Thyroid gland (tissue), 4 donors: ENCODE results near the gene RGMB. TPM values are rescaled to one million over a fixed set of nuclear protein-coding genes. Genes with fewer than 3 reads are reported as not detected.

ENCODE experiments used
- DNase-seq, 2 donors: peaks; one replicate each; pipeline ENCODE4 v3.0.0-alpha.2; 2019
- H3K27ac ChIP-seq, 3 donors: fragments of 200-600 bp; sonication (generic); 1 replicate in 2 of 3; 2 replicates in 1 of 3; pipeline ENCODE4 v1.5.1; 2016 to 2019; ENCODE audit warnings: mild to moderate bottlenecking in 1 of 3, moderate library complexity in 1 of 3
- H3K27me3 ChIP-seq: fragments of 200-600 bp; sonication (generic); one replicate; pipeline ENCODE4 v1.5.1; 2019
- H3K36me3 ChIP-seq, 2 donors: fragments of 200-600 bp; sonication (generic); one replicate each; pipeline ENCODE4 v1.5.1; 2016 to 2019
- H3K4me1 ChIP-seq, 2 donors: fragments of 200-600 bp; sonication (generic); one replicate each; pipeline ENCODE4 v1.5.1; 2017 to 2019
- H3K4me3 ChIP-seq, 3 donors: fragments of 200-600 bp; sonication (generic); replicated peaks in 1 of 3; 1 replicate in 2 of 3; 2 replicates in 1 of 3; pipeline ENCODE4 v1.5.1; 2016; ENCODE audit warnings: mild to moderate bottlenecking in 1 of 3
- H3K9me3 ChIP-seq: fragments of 200-600 bp; sonication (generic); one replicate; pipeline ENCODE4 v1.5.1; 2017
- POLR2A ChIP-seq, 2 donors: fragments of 450-650 bp; IDR thresholded peaks; one replicate each; pipeline ENCODE4 v1.6.1; 2017; ENCODE audit warnings: antibody characterized with exemption in 2 of 2, mild to moderate bottlenecking in 2 of 2, moderate library complexity in 1 of 2
- WGBS, 2 donors: methylation state at CpG; one replicate each; pipeline ENCODE4 v1.1.5; 2017; 5-methylcytosine and 5-hydroxymethylcytosine counted together
- intact Hi-C: fragments of 100-400 bp; cut with DNase I; formaldehyde crosslinking; loops from one replicate; pipeline ENCODE4 v1.15.1; 2023
- total RNA-seq, 4 donors: library from RNA; depleted of rRNA; stranded (reverse); fragments of >200 nt; gene quantifications; one replicate each; pipeline ENCODE4 v1.2.3, GENCODE V29; 2016
- TF ChIP-seq, protein P1 (sequence below), 6 experiments: fragments of 200-600 bp in 3 of 6; fragments of 450-650 bp in 3 of 6; sonication (generic) in 3 of 6; IDR thresholded peaks; one replicate each; pipeline ENCODE4 v1.5.1; 2016 to 2019; ENCODE audit warnings: antibody characterized with exemption in 6 of 6, mild to moderate bottlenecking in 2 of 6, inconsistent platforms in 1 of 6, moderate library complexity in 1 of 6

The RGMB gene
- total RNA-seq, 4 donors from 2014 or later, result 25.3 to 29.7 (median 27.5) TPM

DNA sequence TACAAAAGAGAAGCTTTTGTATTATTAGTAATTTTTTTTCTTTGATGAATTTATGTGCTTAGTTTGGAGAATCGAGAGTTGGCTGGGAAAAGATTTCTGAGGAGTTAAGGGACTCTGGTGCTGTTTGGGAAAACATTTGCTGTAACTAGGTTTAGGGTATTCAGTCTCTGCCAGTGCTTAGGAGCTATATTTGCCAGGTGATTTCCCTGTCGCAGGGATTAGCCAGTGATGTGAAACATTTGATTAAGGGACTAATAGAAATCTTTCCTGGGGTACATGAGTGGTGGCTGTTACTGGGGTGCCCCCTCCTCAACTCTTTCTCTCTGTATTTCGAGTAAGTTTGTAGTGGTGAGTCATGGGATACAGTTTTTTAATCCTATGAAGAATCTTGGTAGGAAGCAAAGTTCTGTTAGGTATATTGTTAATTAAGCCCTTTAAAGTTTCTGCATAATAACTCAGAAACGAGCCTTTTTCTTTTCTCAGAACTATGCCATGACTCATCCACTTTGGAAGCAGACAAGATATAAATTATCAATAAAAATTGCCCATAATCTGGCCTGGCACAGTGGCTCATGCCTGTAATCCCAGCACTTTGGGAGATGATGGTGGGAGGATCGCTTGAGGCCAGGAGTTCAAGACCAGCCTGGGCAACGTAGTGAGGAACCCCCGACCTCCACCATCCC, 18.6 kb downstream of the RGMB start:
- no peak overlapping the region for H3K27ac ChIP-seq
- WGBS, 2 donors, result 74 to 80% methylated on average over 7 of the region's 7 CpGs

DNA sequence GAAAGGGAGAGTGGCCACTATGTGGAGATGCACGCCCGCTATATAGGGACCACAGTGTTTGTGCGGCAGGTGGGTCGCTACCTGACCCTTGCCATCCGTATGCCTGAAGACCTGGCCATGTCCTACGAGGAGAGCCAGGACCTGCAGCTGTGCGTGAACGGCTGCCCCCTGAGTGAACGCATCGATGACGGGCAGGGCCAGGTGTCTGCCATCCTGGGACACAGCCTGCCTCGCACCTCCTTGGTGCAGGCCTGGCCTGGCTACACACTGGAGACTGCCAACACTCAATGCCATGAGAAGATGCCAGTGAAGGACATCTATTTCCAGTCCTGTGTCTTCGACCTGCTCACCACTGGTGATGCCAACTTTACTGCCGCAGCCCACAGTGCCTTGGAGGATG, 19.8 kb downstream of the RGMB start:
- Histone ChIP-seq H3K27ac (no peak overlapping the region), H3K36me3 (peaks cover 5% of the 10 kb centered on the region in 2 donors), H3K4me1 (peaks cover 23 to 37% of the 10 kb centered on the region in 2 donors), H3K4me3 (no peak overlapping the region), H3K9me3 (no peaks in the 10 kb centered on the region), H3K27me3 (no peaks in the 10 kb centered on the region)
- DNase-seq, result no peak
- WGBS, 2 donors, result 96 to 99% methylated on average over 13 to 14 of the region's 14 CpGs
- TF ChIP-seq, protein P1, sequence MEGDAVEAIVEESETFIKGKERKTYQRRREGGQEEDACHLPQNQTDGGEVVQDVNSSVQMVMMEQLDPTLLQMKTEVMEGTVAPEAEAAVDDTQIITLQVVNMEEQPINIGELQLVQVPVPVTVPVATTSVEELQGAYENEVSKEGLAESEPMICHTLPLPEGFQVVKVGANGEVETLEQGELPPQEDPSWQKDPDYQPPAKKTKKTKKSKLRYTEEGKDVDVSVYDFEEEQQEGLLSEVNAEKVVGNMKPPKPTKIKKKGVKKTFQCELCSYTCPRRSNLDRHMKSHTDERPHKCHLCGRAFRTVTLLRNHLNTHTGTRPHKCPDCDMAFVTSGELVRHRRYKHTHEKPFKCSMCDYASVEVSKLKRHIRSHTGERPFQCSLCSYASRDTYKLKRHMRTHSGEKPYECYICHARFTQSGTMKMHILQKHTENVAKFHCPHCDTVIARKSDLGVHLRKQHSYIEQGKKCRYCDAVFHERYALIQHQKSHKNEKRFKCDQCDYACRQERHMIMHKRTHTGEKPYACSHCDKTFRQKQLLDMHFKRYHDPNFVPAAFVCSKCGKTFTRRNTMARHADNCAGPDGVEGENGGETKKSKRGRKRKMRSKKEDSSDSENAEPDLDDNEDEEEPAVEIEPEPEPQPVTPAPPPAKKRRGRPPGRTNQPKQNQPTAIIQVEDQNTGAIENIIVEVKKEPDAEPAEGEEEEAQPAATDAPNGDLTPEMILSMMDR (IDR thresholded peaks at IDR 0.05), result no peak
- TF ChIP-seq POLR2A (IDR thresholded peaks at IDR 0.05), result no peak
- intact Hi-C loops, result no loop called here

More for the DNA sequence above, 18.6 kb downstream of the RGMB start:
- no peak for DNase-seq
- TF ChIP-seq, protein P1 (IDR thresholded peaks at IDR 0.05), result no peak
- TF ChIP-seq POLR2A (IDR thresholded peaks at IDR 0.05), result no peak
- peaks cover 5% of the 10 kb centered on the region in 2 donors for H3K36me3 ChIP-seq
- no peaks in the 10 kb centered on the region for H3K9me3 ChIP-seq
- H3K4me1 ChIP-seq, result peaks cover 35 to 49% of the 10 kb centered on the region in 2 donors
- no peaks in the 10 kb centered on the region for H3K27me3 ChIP-seq
- intact Hi-C loops, result no loop called here
- no peak overlapping the region for H3K4me3 ChIP-seq

DNA sequence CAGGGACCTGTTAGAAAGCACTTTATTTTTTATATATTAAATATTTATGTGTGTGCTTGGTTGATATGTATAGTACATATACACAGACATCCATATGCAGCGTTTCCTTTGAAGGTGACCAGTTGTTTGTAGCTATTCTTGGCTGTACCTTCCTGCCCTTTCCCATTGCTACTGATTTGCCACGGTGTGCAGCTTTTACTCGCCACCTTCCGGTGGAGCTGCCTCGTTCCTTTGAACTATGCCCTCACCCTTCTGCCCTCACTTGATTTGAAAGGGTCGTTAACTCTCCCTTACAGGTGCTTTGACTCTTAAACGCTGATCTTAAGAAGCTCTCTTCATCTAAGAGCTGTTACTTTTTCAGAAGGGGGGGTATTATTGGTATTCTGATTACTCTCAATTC, 20.5 kb downstream of the RGMB start:
- Histone ChIP-seq H3K27me3 (no peaks in the 10 kb centered on the region), H3K4me1 (peaks cover 16 to 30% of the 10 kb centered on the region in 2 donors), H3K4me3 (no peak overlapping the region), H3K27ac (no peak overlapping the region), H3K9me3 (no peaks in the 10 kb centered on the region), H3K36me3 (peaks cover 5% of the 10 kb centered on the region in 2 donors)
- intact Hi-C loops, result no loop called here
- TF ChIP-seq POLR2A (IDR thresholded peaks at IDR 0.05), result no peak
- TF ChIP-seq, protein P1 (IDR thresholded peaks at IDR 0.05), result no peak
- WGBS, 2 donors, result 84 to 89% methylated on average over 7 of the region's 7 CpGs
- no peak for DNase-seq

DNA sequence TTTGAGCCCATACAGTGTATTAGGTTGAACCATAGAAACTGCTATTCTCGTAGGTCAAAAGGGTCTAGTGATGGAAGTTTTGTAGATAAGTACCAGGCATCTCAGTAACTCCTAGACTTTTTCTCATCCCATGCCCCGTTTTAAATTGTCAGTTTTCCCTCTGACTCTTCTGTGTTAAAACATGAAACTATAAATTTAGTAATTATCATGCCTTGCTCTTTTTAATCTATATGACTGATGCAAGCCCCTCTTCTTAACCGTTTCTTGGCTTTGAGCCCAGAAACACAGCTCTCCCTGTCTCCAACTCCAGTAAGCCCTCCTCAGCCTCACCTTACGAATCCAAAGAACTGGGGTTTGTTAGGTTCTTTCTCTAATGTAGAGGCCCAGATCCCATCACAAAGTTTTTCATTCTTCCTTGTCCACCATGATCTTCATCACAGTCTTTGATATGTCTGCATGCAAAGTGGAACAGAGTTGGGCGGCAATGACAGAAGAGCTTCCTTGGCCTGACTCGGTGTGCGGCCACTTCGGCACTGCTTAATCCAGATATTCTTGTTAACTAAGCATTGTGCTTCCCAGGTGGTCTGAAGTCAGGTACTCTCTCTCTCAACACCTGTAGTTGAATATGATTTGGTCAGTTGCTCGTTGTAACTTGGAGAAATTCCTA, 21.1 kb downstream of the RGMB start:
- intact Hi-C loops, result no loop called here
- Histone ChIP-seq H3K9me3 (no peaks in the 10 kb centered on the region), H3K4me1 (peaks cover 11 to 26% of the 10 kb centered on the region in 2 donors), H3K27ac (no peak overlapping the region), H3K36me3 (peaks cover 5% of the 10 kb centered on the region in 2 donors), H3K27me3 (no peaks in the 10 kb centered on the region), H3K4me3 (no peak overlapping the region)
- no peak for DNase-seq
- TF ChIP-seq POLR2A (IDR thresholded peaks at IDR 0.05), result no peak
- TF ChIP-seq, protein P1 (IDR thresholded peaks at IDR 0.05), result no peak
- 85 to 88% methylated on average over 9 of the region's 9 CpGs for WGBS, 2 donors

DNA sequence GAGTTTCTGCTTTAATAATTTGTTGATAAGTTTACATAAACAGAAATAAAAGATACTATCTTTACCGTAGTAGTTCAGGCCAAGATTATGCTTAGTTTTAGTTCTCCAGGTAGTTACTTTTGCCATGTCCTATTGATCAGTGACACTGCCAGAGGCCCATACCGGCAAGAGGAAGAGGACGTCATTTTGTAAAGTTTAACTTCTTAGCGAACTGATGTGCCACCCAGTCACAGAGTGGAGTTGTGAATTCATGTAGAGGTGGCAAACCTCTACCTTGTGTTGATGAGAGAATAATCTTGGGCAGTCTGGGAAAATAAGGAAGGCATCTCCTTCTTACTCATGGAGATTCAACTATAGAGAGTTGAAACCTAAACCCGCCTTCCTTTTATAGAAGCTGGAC, 21.8 kb downstream of the RGMB start:
- peaks cover 5% of the 10 kb centered on the region in 2 donors for H3K36me3 ChIP-seq
- no peaks in the 10 kb centered on the region for H3K9me3 ChIP-seq
- intact Hi-C loops, result no loop called here
- no peak for DNase-seq
- H3K4me1 ChIP-seq, result peaks cover 8 to 19% of the 10 kb centered on the region in 2 donors
- WGBS, 2 donors, result 92 to 94% methylated on average over 5 of the region's 5 CpGs
- H3K4me3 ChIP-seq, result no peak overlapping the region
- H3K27me3 ChIP-seq, result no peaks in the 10 kb centered on the region
- no peak for TF ChIP-seq POLR2A (IDR thresholded peaks at IDR 0.05)
- TF ChIP-seq, protein P1 (IDR thresholded peaks at IDR 0.05), result no peak
- H3K27ac ChIP-seq, result no peak overlapping the region
